Measurements from ENCODE around the gene CDK14. TPM values are rescaled to one million over a fixed set of nuclear protein-coding genes. Genes with fewer than 3 reads are reported as not detected.
"Not testable (repeated sequence)": the region's sequence is repeated elsewhere in the genome, so short reads cannot be mapped to it uniquely, and the experiment has no call there.

The CDK14 gene
- total and polyA plus RNA-seq, 9 donors = 12.6 to 54.1 (median 43.8) TPM

DNA sequence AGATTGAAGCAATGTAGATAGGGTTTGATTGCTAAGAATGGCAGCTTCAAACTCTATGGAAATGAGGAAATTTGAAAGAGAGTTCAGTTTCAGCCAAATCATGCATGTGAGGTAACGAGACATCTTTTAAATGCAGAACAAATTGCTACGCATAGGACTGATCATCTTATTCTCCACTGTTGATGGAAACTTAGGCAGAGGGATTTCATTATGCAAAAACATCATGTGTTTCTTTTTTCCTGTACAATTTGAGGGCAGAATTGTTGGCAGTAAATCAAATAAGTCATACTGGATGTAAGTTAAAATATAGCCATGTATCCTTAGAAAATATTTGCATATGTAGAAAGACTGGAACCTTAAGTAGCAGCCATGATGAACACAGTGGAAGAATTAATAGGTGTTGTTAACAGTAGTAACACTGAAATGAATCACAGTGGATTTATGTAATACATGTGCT is 327.4 kb downstream of the CDK14 start:
- 95 to 99% (median 97%) methylated on average over 2 of the region's 2 CpGs for WGBS, 3 donors
- Histone ChIP-seq H3K4me1 (ENCODE audit: insufficient read depth) (no peaks in the 10 kb centered on the region), H3K27ac (no peak overlapping the region), H3K27me3 (no peaks in the 10 kb centered on the region), H3K9me3 (no peaks in the 10 kb centered on the region), H3K36me3 (no peaks in the 10 kb centered on the region), H3K4me3 (no peak overlapping the region)
- intact Hi-C loops (cut with DNase I) = no loop called here
- DNase-seq = no peak
- TF ChIP-seq POLR2A (IDR thresholded peaks at IDR 0.05) = no peak
- TF ChIP-seq, protein P1, sequence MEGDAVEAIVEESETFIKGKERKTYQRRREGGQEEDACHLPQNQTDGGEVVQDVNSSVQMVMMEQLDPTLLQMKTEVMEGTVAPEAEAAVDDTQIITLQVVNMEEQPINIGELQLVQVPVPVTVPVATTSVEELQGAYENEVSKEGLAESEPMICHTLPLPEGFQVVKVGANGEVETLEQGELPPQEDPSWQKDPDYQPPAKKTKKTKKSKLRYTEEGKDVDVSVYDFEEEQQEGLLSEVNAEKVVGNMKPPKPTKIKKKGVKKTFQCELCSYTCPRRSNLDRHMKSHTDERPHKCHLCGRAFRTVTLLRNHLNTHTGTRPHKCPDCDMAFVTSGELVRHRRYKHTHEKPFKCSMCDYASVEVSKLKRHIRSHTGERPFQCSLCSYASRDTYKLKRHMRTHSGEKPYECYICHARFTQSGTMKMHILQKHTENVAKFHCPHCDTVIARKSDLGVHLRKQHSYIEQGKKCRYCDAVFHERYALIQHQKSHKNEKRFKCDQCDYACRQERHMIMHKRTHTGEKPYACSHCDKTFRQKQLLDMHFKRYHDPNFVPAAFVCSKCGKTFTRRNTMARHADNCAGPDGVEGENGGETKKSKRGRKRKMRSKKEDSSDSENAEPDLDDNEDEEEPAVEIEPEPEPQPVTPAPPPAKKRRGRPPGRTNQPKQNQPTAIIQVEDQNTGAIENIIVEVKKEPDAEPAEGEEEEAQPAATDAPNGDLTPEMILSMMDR (IDR thresholded peaks at IDR 0.05) = no peak

GRCh38 chr7:90928700-90929424 is 332.7 kb downstream of the CDK14 start:
- H3K27me3 ChIP-seq; intact Hi-C loops (cut with DNase I); H3K4me3 ChIP-seq; DNase-seq; H3K36me3 ChIP-seq; H3K27ac ChIP-seq; H3K4me1 ChIP-seq (ENCODE audit: insufficient read depth); H3K9me3 ChIP-seq: not testable (repeated sequence)
- WGBS, 3 donors = 89 to 93% (median 91%) methylated on average over 13 of the region's 13 CpGs

- Histone ChIP-seq H3K9me3 (no peaks in the 10 kb centered on the region), H3K4me3 (no peak overlapping the region), H3K27ac (no peak overlapping the region), H3K27me3 (no peaks in the 10 kb centered on the region), H3K36me3 (no peaks in the 10 kb centered on the region), H3K4me1 (ENCODE audit: insufficient read depth) (peaks cover 1% of the 10 kb centered on the region)
- whole genome bisulfite sequencing, 3 donors = 39 to 56% (median 42%) methylated on average over 6 of the region's 6 CpGs
- TF ChIP-seq, protein P1 (IDR thresholded peaks at IDR 0.05) = no peak
- TF ChIP-seq POLR2A (IDR thresholded peaks at IDR 0.05) (no peak), EP300 (IDR thresholded peaks at IDR 0.05) (no peak)
- DNase-seq = no peak
- intact Hi-C loops (cut with DNase I) = no loop called here
These were observed 336.1 kb downstream of the CDK14 start for GRCh38 chr7:90931986-90932916.

GRCh38 chr7:90933041-90933440 is 336.9 kb downstream of the CDK14 start:
- no peaks in the 10 kb centered on the region for H3K9me3 ChIP-seq
- no peaks in the 10 kb centered on the region for H3K36me3 ChIP-seq
- peaks cover 1% of the 10 kb centered on the region for H3K4me1 ChIP-seq (ENCODE audit: insufficient read depth)
- no peak overlapping the region for H3K27ac ChIP-seq
- WGBS, 3 donors = 91 to 98% (median 95%) methylated on average over 3 of the region's 3 CpGs
- no peak overlapping the region for H3K4me3 ChIP-seq
- no peak for DNase-seq
- intact Hi-C loops (cut with DNase I) = no loop called here
- TF ChIP-seq EP300 (IDR thresholded peaks at IDR 0.05) (no peak), POLR2A (IDR thresholded peaks at IDR 0.05) (no peak)
- TF ChIP-seq, protein P1 (IDR thresholded peaks at IDR 0.05) = no peak
- H3K27me3 ChIP-seq = no peaks in the 10 kb centered on the region

Measured in ovary (tissue), 9 donors.